Activated T-cell treated with anti-CD3 and anti-CD28 coated beads, Interleukin-2, amount 50 U/mL, for 72 hours (primary cell): ENCODE measurements around the gene MEGF11. TPM values are rescaled to one million over a fixed set of nuclear protein-coding genes. Genes with fewer than 3 reads are reported as not detected.
"Not testable (repeated sequence)": the region's sequence is repeated elsewhere in the genome, so short reads cannot be mapped to it uniquely, and the experiment has no call there.

Experiments
- ATAC-seq, 2 donors: fragments of 150-1000 bp; cut with Tn5 transposase; replicated peaks in 1 of 2; 2 replicates each; pipeline ENCODE4 v1.10.0; 2021; ENCODE audit warnings: moderate library complexity in 2 of 2, mild to moderate bottlenecking in 1 of 2
- DNase-seq, 2 donors: peaks; one replicate each; pipeline ENCODE4 v3.0.0; 2021 to 2022; ENCODE audit warnings: mixed read lengths in 1 of 2
- H3K27ac Mint-ChIP-seq: one replicate; pipeline ENCODE4 v1.8.0; 2022; ENCODE audit warnings: mild to moderate bottlenecking, moderate library complexity, mixed read lengths
- H3K27me3 Mint-ChIP-seq: one replicate; pipeline ENCODE4 v1.8.0; 2022; ENCODE audit warnings: low read depth, mixed read lengths
- H3K36me3 Mint-ChIP-seq, 2 donors: one replicate each; pipeline ENCODE4 v1.8.0; 2022; ENCODE audit warnings: mixed read lengths in 2 of 2, mild to moderate bottlenecking in 1 of 2; ENCODE audit not compliant: insufficient read depth in 2 of 2
- H3K4me1 Mint-ChIP-seq: one replicate; pipeline ENCODE4 v1.8.0; 2022; ENCODE audit warnings: low read depth, mixed read lengths
- H3K4me3 Mint-ChIP-seq, 2 donors: one replicate each; pipeline ENCODE4 v1.8.0; 2022; ENCODE audit warnings: mild to moderate bottlenecking in 2 of 2, mixed read lengths in 2 of 2, moderate library complexity in 2 of 2
- H3K9me3 Mint-ChIP-seq, 2 donors: one replicate each; pipeline ENCODE4 v1.8.0; 2022; ENCODE audit warnings: mixed read lengths in 2 of 2
- total RNA-seq, 2 donors: library from RNA; stranded (reverse); gene quantifications; one replicate each; pipeline ENCODE4 v1.2.3, GENCODE V29; 2022

MEGF11 gene
- total RNA-seq, 2 donors from 2014 or later, result not detected

- no peak for ATAC-seq
- H3K36me3 Mint-ChIP-seq, result no peaks in the 10 kb centered on the region
- no peak overlapping the region for H3K4me3 Mint-ChIP-seq
- no peaks in the 10 kb centered on the region for H3K9me3 Mint-ChIP-seq
- H3K27me3 Mint-ChIP-seq, result peaks cover 30% of the 10 kb centered on the region
- no peak for DNase-seq
- H3K4me1 Mint-ChIP-seq, result peaks cover 4% of the 10 kb centered on the region
- H3K27ac Mint-ChIP-seq, result no peak overlapping the region
Observed at GRCh38 chr15:65985387-65985786, 268.2 kb downstream of the MEGF11 start.

GRCh38 chr15:65982627-65983322, 270.8 kb downstream of the MEGF11 start:
- Mint-ChIP-seq H3K4me1 (peaks cover 4% of the 10 kb centered on the region), H3K4me3 (peak overlapping the region; percentile 46 to 78), H3K36me3 (no peaks in the 10 kb centered on the region), H3K27me3 (peaks cover 22% of the 10 kb centered on the region), H3K9me3 (no peaks in the 10 kb centered on the region), H3K27ac (no peak overlapping the region)
- DNase-seq (no peak), ATAC-seq (peak; percentile 3 to 6)

- peak overlapping the region; percentile 46 to 78 for H3K4me3 Mint-ChIP-seq
- no peaks in the 10 kb centered on the region for H3K36me3 Mint-ChIP-seq
- H3K4me1 Mint-ChIP-seq, result peaks cover 4% of the 10 kb centered on the region
- DNase-seq (peak; percentile 52 to 55), ATAC-seq (peak; percentile 87 to 92)
- H3K27ac Mint-ChIP-seq, result no peak overlapping the region
- peaks cover 20% of the 10 kb centered on the region for H3K27me3 Mint-ChIP-seq
- H3K9me3 Mint-ChIP-seq, result no peaks in the 10 kb centered on the region
Observed at GRCh38 chr15:65981837-65982626, 271.5 kb downstream of the MEGF11 start.

GRCh38 chr15:65980824-65981456, 272.6 kb downstream of the MEGF11 start:
- H3K27me3 Mint-ChIP-seq, result peaks cover 15% of the 10 kb centered on the region
- H3K27ac Mint-ChIP-seq, result no peak overlapping the region
- no peaks in the 10 kb centered on the region for H3K9me3 Mint-ChIP-seq
- ATAC-seq, result no peak
- no peaks in the 10 kb centered on the region for H3K36me3 Mint-ChIP-seq
- H3K4me1 Mint-ChIP-seq, result peaks cover 4% of the 10 kb centered on the region
- peak; percentile 11 to 23 for DNase-seq
- peak overlapping the region; percentile 10 to 78 for H3K4me3 Mint-ChIP-seq

GRCh38 chr15:65979837-65980236, 273.7 kb downstream of the MEGF11 start:
- H3K9me3 Mint-ChIP-seq, result no peaks in the 10 kb centered on the region
- ATAC-seq (no peak), DNase-seq (no peak)
- no peaks in the 10 kb centered on the region for H3K36me3 Mint-ChIP-seq
- H3K27me3 Mint-ChIP-seq, result peaks cover 19% of the 10 kb centered on the region
- H3K4me1 Mint-ChIP-seq, result peaks cover 4% of the 10 kb centered on the region
- H3K27ac Mint-ChIP-seq, result no peak overlapping the region
- no peak overlapping the region for H3K4me3 Mint-ChIP-seq

GRCh38 chr15:65979316-65979715, 274.2 kb downstream of the MEGF11 start:
- Mint-ChIP-seq H3K4me1 (peaks cover 4% of the 10 kb centered on the region), H3K4me3 (no peak overlapping the region), H3K27me3 (peaks cover 19% of the 10 kb centered on the region), H3K27ac (no peak overlapping the region), H3K36me3 (no peaks in the 10 kb centered on the region), H3K9me3 (no peaks in the 10 kb centered on the region)
- ATAC-seq (no peak), DNase-seq (no peak)

GRCh38 chr15:65978110-65978509, 275.4 kb downstream of the MEGF11 start:
- no peaks in the 10 kb centered on the region for H3K36me3 Mint-ChIP-seq
- no peak overlapping the region for H3K4me3 Mint-ChIP-seq
- peaks cover 20% of the 10 kb centered on the region for H3K27me3 Mint-ChIP-seq
- H3K4me1 Mint-ChIP-seq, result peaks cover 3% of the 10 kb centered on the region
- no peaks in the 10 kb centered on the region for H3K9me3 Mint-ChIP-seq
- no peak overlapping the region for H3K27ac Mint-ChIP-seq
- ATAC-seq, result no peak
- no peak for DNase-seq

GRCh38 chr15:65976196-65976595, 277.4 kb downstream of the MEGF11 start:
- H3K4me1 Mint-ChIP-seq, H3K9me3 Mint-ChIP-seq, H3K36me3 Mint-ChIP-seq, H3K27ac Mint-ChIP-seq, H3K4me3 Mint-ChIP-seq, DNase-seq, ATAC-seq: not testable (repeated sequence)
- peaks cover 13% of the 10 kb centered on the region for H3K27me3 Mint-ChIP-seq

- Mint-ChIP-seq H3K4me1 (no peaks in the 10 kb centered on the region), H3K27me3 (peaks cover 37% of the 10 kb centered on the region), H3K4me3 (no peak overlapping the region), H3K9me3 (no peaks in the 10 kb centered on the region), H3K36me3 (no peaks in the 10 kb centered on the region), H3K27ac (no peak overlapping the region)
- DNase-seq (no peak), ATAC-seq (no peak)
Observed at GRCh38 chr15:65971741-65971995, 281.9 kb downstream of the MEGF11 start.

GRCh38 chr15:65970937-65971740, 282.4 kb downstream of the MEGF11 start:
- peaks cover 37% of the 10 kb centered on the region for H3K27me3 Mint-ChIP-seq
- no peaks in the 10 kb centered on the region for H3K9me3 Mint-ChIP-seq
- H3K4me3 Mint-ChIP-seq, result no peak overlapping the region
- no peaks in the 10 kb centered on the region for H3K36me3 Mint-ChIP-seq
- no peaks in the 10 kb centered on the region for H3K4me1 Mint-ChIP-seq
- ATAC-seq, result no peak
- H3K27ac Mint-ChIP-seq, result no peak overlapping the region
- DNase-seq, result no peak

- no peak overlapping the region for H3K27ac Mint-ChIP-seq
- H3K4me1 Mint-ChIP-seq, result no peaks in the 10 kb centered on the region
- peaks cover 32% of the 10 kb centered on the region for H3K27me3 Mint-ChIP-seq
- H3K36me3 Mint-ChIP-seq, result no peaks in the 10 kb centered on the region
- no peak overlapping the region for H3K4me3 Mint-ChIP-seq
- no peaks in the 10 kb centered on the region for H3K9me3 Mint-ChIP-seq
- DNase-seq (no peak), ATAC-seq (no peak)
Observed at GRCh38 chr15:65969865-65970816, 283.4 kb downstream of the MEGF11 start.

- H3K9me3 Mint-ChIP-seq, result no peaks in the 10 kb centered on the region
- H3K36me3 Mint-ChIP-seq, result no peaks in the 10 kb centered on the region
- H3K4me1 Mint-ChIP-seq, result no peaks in the 10 kb centered on the region
- H3K27me3 Mint-ChIP-seq, result peaks cover 24% of the 10 kb centered on the region
- DNase-seq, result no peak
- H3K27ac Mint-ChIP-seq, result no peak overlapping the region
- H3K4me3 Mint-ChIP-seq, result no peak overlapping the region
- ATAC-seq, result no peak
Observed at GRCh38 chr15:65968511-65968910, 285.0 kb downstream of the MEGF11 start.
